CD4-positive, alpha-beta T cell (primary cell): Measurements from ENCODE around the gene TNIK. TPM values are rescaled to one million over a fixed set of nuclear protein-coding genes. Genes with fewer than 3 reads are reported as not detected.
A peak's percentile ranks its signal among the peaks of the same experiment; 100 is the strongest.

Experiments used
- ATAC-seq: fragments of 200-7000 bp; cut with Tn5 transposase; one replicate; pipeline ENCODE4 v1.10.0; 2022; ENCODE audit warnings: mild to moderate bottlenecking; ENCODE audit not compliant: poor library complexity
- CTCF ChIA-PET: fragments of 350-600 bp; sonication (Branson Sonifier 250); formaldehyde crosslinking; loops from one replicate; lab custom pipeline; 2021; ENCODE audit warnings: antibody characterized with exemption, inconsistent platforms; lab: Charles Lee
- POLR2A ChIA-PET: fragments of 350-600 bp; sonication (Branson Sonifier 250); formaldehyde crosslinking; loops from one replicate; lab custom pipeline; 2021; ENCODE audit warnings: antibody characterized with exemption, inconsistent platforms; lab: Charles Lee
- DNase-seq, 14 experiments: peaks; one replicate each; pipeline ENCODE4 v3.0.0-alpha.2; 2013 to 2020; ENCODE audit warnings: mixed read lengths in 2 of 14
- H3K27ac ChIP-seq, 2 donors: one replicate each; pipeline versions ENCODE4 v1.5.1 to v1.7.0; 2013; ENCODE audit warnings: low read length in 2 of 2, low read depth in 1 of 2, mild to moderate bottlenecking in 1 of 2
- H3K27me3 ChIP-seq, 2 experiments: 1 replicate in 1 of 2; 2 replicates in 1 of 2; pipeline versions ENCODE4 v1.6.1 to v1.7.0; 2013; ENCODE audit warnings: low read length in 2 of 2, control low read depth in 1 of 2, mild to moderate bottlenecking in 1 of 2, moderate library complexity in 1 of 2; ENCODE audit not compliant: insufficient read depth in 2 of 2, control insufficient read depth in 1 of 2
- H3K36me3 ChIP-seq: one replicate; pipeline ENCODE4 v1.6.1; 2013; ENCODE audit warnings: low read length, control low read depth; ENCODE audit not compliant: insufficient read depth
- H3K4me1 ChIP-seq: one replicate; pipeline ENCODE4 v1.6.1; 2013; ENCODE audit warnings: low read length, control low read depth; ENCODE audit not compliant: insufficient read depth
- H3K4me3 ChIP-seq: one replicate; pipeline ENCODE4 v1.5.1; 2013; ENCODE audit warnings: mild to moderate bottlenecking, low read length, moderate library complexity
- H3K9me3 ChIP-seq, 2 experiments: 1 replicate in 1 of 2; 2 replicates in 1 of 2; pipeline versions ENCODE4 v1.6.1 to v1.7.0; 2013; ENCODE audit warnings: low read length in 2 of 2, mild to moderate bottlenecking in 2 of 2, control low read depth in 1 of 2, moderate library complexity in 1 of 2; ENCODE audit not compliant: control insufficient read depth in 1 of 2, insufficient read depth in 1 of 2
- H3K27ac Mint-ChIP-seq: one replicate; pipeline ENCODE4 v1.8.0; 2020; ENCODE audit warnings: mixed read lengths
- H3K27me3 Mint-ChIP-seq: one replicate; pipeline ENCODE4 v1.8.0; 2021; ENCODE audit warnings: mixed read lengths
- H3K36me3 Mint-ChIP-seq: one replicate; pipeline ENCODE4 v1.8.0; 2021; ENCODE audit warnings: low read depth, mixed read lengths
- H3K4me1 Mint-ChIP-seq: one replicate; pipeline ENCODE4 v1.8.0; 2021; ENCODE audit warnings: low read depth, mixed read lengths
- H3K4me3 Mint-ChIP-seq: one replicate; pipeline ENCODE4 v1.8.0; 2020; ENCODE audit warnings: mild to moderate bottlenecking, mixed read lengths
- H3K9me3 Mint-ChIP-seq: one replicate; pipeline ENCODE4 v1.8.0; 2020; ENCODE audit warnings: mixed read lengths
- CTCF ChIP-seq: fragments of 200-600 bp; IDR thresholded peaks from one replicate; pipeline ENCODE4 v1.8.0; 2022; ENCODE audit warnings: antibody characterized with exemption, mild to moderate bottlenecking
- intact Hi-C, 2 experiments: fragments of 100-400 bp; cut with DNase I in 1 of 2; cut with micrococcal nuclease in 1 of 2; formaldehyde crosslinking; loops; one replicate each; pipeline versions ENCODE4 v1.15.1 to v1.9.0; 2023 to 2025; cut with DNase I, micrococcal nuclease
- total RNA-seq, 174 experiments: library from RNA in 2 of 174; stranded (reverse) in 2 of 174; gene quantifications; one replicate each; pipeline ENCODE4 v1.2.3 and lab custom pipeline; 2021 to 2026

The TNIK gene
- total RNA-seq, 2 experiments from 2014 or later: 71.0 to 78.3 TPM

GRCh38 chr3:171388527-171388926, 71.7 kb downstream of the TNIK start:
- H3K27ac Mint-ChIP-seq: peak overlapping the region; percentile 13
- no peak overlapping the region for H3K27ac ChIP-seq
- H3K36me3 Mint-ChIP-seq: peaks cover 30% of the 10 kb centered on the region
- peaks cover 4% of the 10 kb centered on the region for H3K36me3 ChIP-seq
- ChIA-PET POLR2A (no interaction called here), CTCF (interaction anchor here (1.2 kb wide), 1 partner anchor 10 kb away, joined by 3 read pairs; no protein-coding TSS in a partner anchor)
- H3K9me3 Mint-ChIP-seq: peaks cover 9% of the 10 kb centered on the region
- TF ChIP-seq CTCF: no peak
- no peak for ATAC-seq
- peaks cover 75% of the 10 kb centered on the region for H3K4me1 Mint-ChIP-seq
- no peaks in the 10 kb centered on the region for H3K27me3 Mint-ChIP-seq
- H3K4me1 ChIP-seq: peaks cover 9% of the 10 kb centered on the region
- H3K27me3 ChIP-seq: no peaks in the 10 kb centered on the region
- no peak for DNase-seq
- intact Hi-C loops: no loop called here
- no peak overlapping the region for H3K4me3 ChIP-seq
- no peak overlapping the region for H3K4me3 Mint-ChIP-seq
- H3K9me3 ChIP-seq: peaks cover 8 to 10% of the 10 kb centered on the region in 2 experiments

GRCh38 chr3:171387062-171387461, 73.1 kb downstream of the TNIK start:
- ChIA-PET CTCF (interaction anchor here (1.0 kb wide), 1 partner anchor 10 kb away, joined by 3 read pairs; no protein-coding TSS in a partner anchor), POLR2A (no interaction called here)
- no peak for TF ChIP-seq CTCF
- Mint-ChIP-seq H3K4me3 (no peak overlapping the region), H3K9me3 (peaks cover 9% of the 10 kb centered on the region), H3K4me1 (peaks cover 86% of the 10 kb centered on the region), H3K27me3 (no peaks in the 10 kb centered on the region), H3K36me3 (peaks cover 21% of the 10 kb centered on the region), H3K27ac (no peak overlapping the region)
- intact Hi-C loops: no loop called here
- ATAC-seq (no peak), DNase-seq (no peak)
- Histone ChIP-seq H3K27ac (no peak overlapping the region), H3K4me3 (no peak overlapping the region), H3K4me1 (peaks cover 9% of the 10 kb centered on the region), H3K9me3 (peaks cover 0 to 10% of the 10 kb centered on the region in 2 experiments), H3K27me3 (no peaks in the 10 kb centered on the region), H3K36me3 (peaks cover 4% of the 10 kb centered on the region)

- H3K9me3 ChIP-seq: no peaks in the 10 kb centered on the region
- DNase-seq (no peak), ATAC-seq (no peak)
- Mint-ChIP-seq H3K4me1 (peaks cover 88% of the 10 kb centered on the region), H3K4me3 (no peak overlapping the region), H3K27ac (no peak overlapping the region), H3K27me3 (no peaks in the 10 kb centered on the region), H3K9me3 (no peaks in the 10 kb centered on the region), H3K36me3 (peaks cover 7% of the 10 kb centered on the region)
- no peak for TF ChIP-seq CTCF
- ChIA-PET POLR2A (no interaction called here), CTCF (no interaction called here)
- H3K36me3 ChIP-seq: no peaks in the 10 kb centered on the region
- H3K4me1 ChIP-seq: peaks cover 5% of the 10 kb centered on the region
- H3K27me3 ChIP-seq: no peaks in the 10 kb centered on the region
- intact Hi-C loops: no loop called here
- H3K27ac ChIP-seq: no peak overlapping the region
- H3K4me3 ChIP-seq: no peak overlapping the region
Observed at GRCh38 chr3:171385086-171385485, 75.1 kb downstream of the TNIK start.
